Astrocyte (in vitro differentiated cells and primary cell): ENCODE data around the gene PHF10. TPM values are rescaled to one million over a fixed set of nuclear protein-coding genes. Genes with fewer than 3 reads are reported as not detected.

ENCODE experiments used
- DNase-seq: peaks from one replicate; pipeline ENCODE4 v3.0.0-alpha.2; 2010; ENCODE audit warnings: low read depth
- FAIRE-seq: peaks from 2 replicates; lab custom pipeline; 2011; peaks lifted over from hg19 to GRCh38; lab: Jason Lieb, UNC
- H2AFZ ChIP-seq: 2 replicates; pipeline ENCODE4 v1.6.0; 2012; ENCODE audit warnings: low read depth, low read length, inconsistent platforms
- H3K27ac ChIP-seq: 2 replicates; pipeline ENCODE4 v1.5.1; 2011; ENCODE audit warnings: low read depth, low read length, inconsistent platforms
- H3K27me3 ChIP-seq: 2 replicates; pipeline ENCODE4 v1.6.0; 2011; ENCODE audit warnings: low read length, inconsistent platforms; ENCODE audit not compliant: insufficient read depth
- H3K36me3 ChIP-seq: 2 replicates; pipeline ENCODE4 v1.5.1; 2011; ENCODE audit warnings: low read length, inconsistent platforms; ENCODE audit not compliant: insufficient read depth
- H3K4me1 ChIP-seq: 2 replicates; pipeline ENCODE4 v1.5.1; 2011; ENCODE audit warnings: low read length, inconsistent platforms; ENCODE audit not compliant: insufficient read depth
- H3K4me2 ChIP-seq: 2 replicates; pipeline ENCODE4 v1.6.0; 2012; ENCODE audit warnings: low read length, inconsistent platforms
- H3K4me3 ChIP-seq: 2 replicates; pipeline ENCODE4 v1.5.1; 2011; ENCODE audit warnings: low read depth, mild to moderate bottlenecking, low read length, inconsistent platforms; ENCODE audit not compliant: insufficient read depth
- H3K79me2 ChIP-seq: 2 replicates; pipeline ENCODE4 v1.6.0; 2012; ENCODE audit warnings: mild to moderate bottlenecking, low read length, inconsistent platforms; ENCODE audit not compliant: insufficient read depth
- H3K9ac ChIP-seq: 2 replicates; pipeline ENCODE4 v1.6.0; 2012; ENCODE audit warnings: mild to moderate bottlenecking, low read length, inconsistent platforms
- H3K9me3 ChIP-seq: 2 replicates; pipeline ENCODE4 v1.5.1; 2012; ENCODE audit warnings: low read depth, mild to moderate bottlenecking, low read length, inconsistent platforms; ENCODE audit not compliant: insufficient read depth
- H4K20me1 ChIP-seq: 2 replicates; pipeline ENCODE4 v1.6.0; 2012; ENCODE audit warnings: low read length, inconsistent platforms; ENCODE audit not compliant: insufficient read depth
- H3K27ac Mint-ChIP-seq: one replicate; pipeline ENCODE4 v1.8.0; 2021; ENCODE audit warnings: mild to moderate bottlenecking, mixed read lengths; ENCODE audit not compliant: unreplicated experiment
- H3K27me3 Mint-ChIP-seq: one replicate; pipeline ENCODE4 v1.8.0; 2021; ENCODE audit warnings: low read depth, mixed read lengths; ENCODE audit not compliant: unreplicated experiment
- H3K36me3 Mint-ChIP-seq: one replicate; pipeline ENCODE4 v1.8.0; 2021; ENCODE audit warnings: low read depth, mixed read lengths; ENCODE audit not compliant: unreplicated experiment
- H3K4me1 Mint-ChIP-seq: one replicate; pipeline ENCODE4 v1.8.0; 2021; ENCODE audit warnings: low read depth, mixed read lengths; ENCODE audit not compliant: unreplicated experiment
- H3K4me3 Mint-ChIP-seq: one replicate; pipeline ENCODE4 v1.8.0; 2021; ENCODE audit warnings: mild to moderate bottlenecking, moderate library complexity, mixed read lengths; ENCODE audit not compliant: unreplicated experiment
- H3K9me3 Mint-ChIP-seq: one replicate; pipeline ENCODE4 v1.8.0; 2021; ENCODE audit warnings: mild to moderate bottlenecking, mixed read lengths; ENCODE audit not compliant: unreplicated experiment
- CTCF ChIP-seq: IDR thresholded peaks from 2 replicates; pipeline ENCODE4 v1.5.1; 2011; ENCODE audit warnings: low read depth, mild to moderate bottlenecking, inconsistent platforms, low read length, moderate library complexity; ENCODE audit not compliant: insufficient read depth
- EZH2 ChIP-seq: IDR thresholded peaks from 2 replicates; pipeline ENCODE4 v1.6.1; 2012; ENCODE audit warnings: mild to moderate bottlenecking, low read length, inconsistent platforms; ENCODE audit not compliant: insufficient read depth
- total RNA-seq: library from RNA; stranded (reverse); gene quantifications from 2 replicates; pipeline ENCODE4 v1.2.1, GENCODE V29; 2021

PHF10 gene
- total RNA-seq, 1 donor from 2014 or later: 30.9 TPM

GRCh38 chr6:169763308-169763707 is 39.0 kb upstream of the PHF10 start:
- no peaks in the 10 kb centered on the region for H3K4me1 Mint-ChIP-seq
- H3K79me2 ChIP-seq: no peaks in the 10 kb centered on the region
- no peak overlapping the region for H3K9ac ChIP-seq
- no peaks in the 10 kb centered on the region for H3K9me3 Mint-ChIP-seq
- no peak overlapping the region for H3K27ac ChIP-seq
- no peak overlapping the region for H2AFZ ChIP-seq
- no peak overlapping the region for H3K4me3 ChIP-seq
- no peak for FAIRE-seq
- no peaks in the 10 kb centered on the region for H3K4me1 ChIP-seq
- H3K4me3 Mint-ChIP-seq: no peak overlapping the region
- no peaks in the 10 kb centered on the region for H3K27me3 ChIP-seq
- no peaks in the 10 kb centered on the region for H3K27me3 Mint-ChIP-seq
- H3K36me3 Mint-ChIP-seq: peaks cover 17% of the 10 kb centered on the region
- no peak for DNase-seq
- peaks cover 19% of the 10 kb centered on the region for H3K36me3 ChIP-seq
- no peaks in the 10 kb centered on the region for H3K9me3 ChIP-seq
- no peak overlapping the region for H3K27ac Mint-ChIP-seq
- H4K20me1 ChIP-seq: no peaks in the 10 kb centered on the region
- no peak for TF ChIP-seq CTCF
- TF ChIP-seq EZH2: no peak
- H3K4me2 ChIP-seq: no peak overlapping the region

GRCh38 chr6:169755162-169755561 is 30.9 kb upstream of the PHF10 start:
- TF ChIP-seq CTCF (no peak), EZH2 (no peak)
- H3K36me3 Mint-ChIP-seq: peaks cover 5% of the 10 kb centered on the region
- no peaks in the 10 kb centered on the region for H3K9me3 Mint-ChIP-seq
- H3K4me3 ChIP-seq: no peak overlapping the region
- H3K9me3 ChIP-seq: no peaks in the 10 kb centered on the region
- H3K27ac Mint-ChIP-seq: no peak overlapping the region
- no peak for DNase-seq
- no peak for FAIRE-seq
- no peaks in the 10 kb centered on the region for H3K27me3 Mint-ChIP-seq
- peaks cover 17% of the 10 kb centered on the region for H3K79me2 ChIP-seq
- no peak overlapping the region for H3K4me2 ChIP-seq
- no peaks in the 10 kb centered on the region for H4K20me1 ChIP-seq
- peaks cover 6% of the 10 kb centered on the region for H3K4me1 ChIP-seq
- no peak overlapping the region for H3K27ac ChIP-seq
- H3K27me3 ChIP-seq: no peaks in the 10 kb centered on the region
- peaks cover 10% of the 10 kb centered on the region for H3K36me3 ChIP-seq
- H3K4me3 Mint-ChIP-seq: no peak overlapping the region
- peaks cover 14% of the 10 kb centered on the region for H3K4me1 Mint-ChIP-seq
- H2AFZ ChIP-seq: no peak overlapping the region
- no peak overlapping the region for H3K9ac ChIP-seq

GRCh38 chr6:169752074-169752623 is 27.8 kb upstream of the PHF10 start:
- peaks cover 19% of the 10 kb centered on the region for H3K79me2 ChIP-seq
- peaks cover 6% of the 10 kb centered on the region for H3K4me1 ChIP-seq
- H3K4me3 ChIP-seq: peak overlapping the region; percentile 89
- no peaks in the 10 kb centered on the region for H4K20me1 ChIP-seq
- no peak for TF ChIP-seq EZH2
- no peak for TF ChIP-seq CTCF
- FAIRE-seq: no peak
- no peaks in the 10 kb centered on the region for H3K27me3 ChIP-seq
- H3K27ac ChIP-seq: peak overlapping the region; percentile 93
- peak overlapping the region; percentile 92 for H3K27ac Mint-ChIP-seq
- no peaks in the 10 kb centered on the region for H3K9me3 ChIP-seq
- peaks cover 14% of the 10 kb centered on the region for H3K4me1 Mint-ChIP-seq
- no peaks in the 10 kb centered on the region for H3K27me3 Mint-ChIP-seq
- H2AFZ ChIP-seq: peak overlapping the region; percentile 94
- H3K36me3 Mint-ChIP-seq: peaks cover 2% of the 10 kb centered on the region
- H3K9me3 Mint-ChIP-seq: peaks cover 3% of the 10 kb centered on the region
- peak overlapping the region; percentile 88 for H3K4me2 ChIP-seq
- H3K36me3 ChIP-seq: no peaks in the 10 kb centered on the region
- DNase-seq: no peak
- H3K9ac ChIP-seq: peak overlapping the region; percentile 97
- H3K4me3 Mint-ChIP-seq: peak overlapping the region; percentile 88
